Hematopoietic multipotent progenitor cell treated with erythropoietin and hydrocortisone succinate and interleukin-3 and kit ligand, for 4 days (in vitro differentiated cells): ENCODE measurements around the gene GPR68.
"Not testable (repeated sequence)": the region's sequence is repeated elsewhere in the genome, so short reads cannot be mapped to it uniquely, and the experiment has no call there.

Source experiments
- DNase-seq: peaks from one replicate; pipeline ENCODE4 v3.0.0-alpha.2; 2015

Gene GPR68

DNA sequence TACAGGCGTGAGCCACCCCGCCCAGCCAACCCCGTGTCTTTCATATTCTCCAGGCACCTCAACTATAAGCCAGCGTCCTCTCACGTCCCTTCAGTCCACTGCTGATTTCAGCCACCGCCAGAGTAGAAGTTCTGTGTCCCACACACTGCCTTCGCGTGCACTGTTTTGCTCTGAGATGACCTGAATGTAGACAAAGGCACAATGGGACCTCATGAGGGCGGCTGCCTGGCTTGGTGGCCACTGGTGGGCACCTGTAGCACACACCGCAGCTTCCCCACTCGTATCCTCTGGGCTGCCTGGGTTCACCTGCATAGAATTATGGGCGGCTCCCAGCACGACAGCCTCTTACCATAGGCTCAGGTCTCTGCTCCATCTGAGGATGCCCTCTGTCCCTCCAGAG, 57.2 kb downstream of the GPR68 start:
- no peak for DNase-seq

DNA sequence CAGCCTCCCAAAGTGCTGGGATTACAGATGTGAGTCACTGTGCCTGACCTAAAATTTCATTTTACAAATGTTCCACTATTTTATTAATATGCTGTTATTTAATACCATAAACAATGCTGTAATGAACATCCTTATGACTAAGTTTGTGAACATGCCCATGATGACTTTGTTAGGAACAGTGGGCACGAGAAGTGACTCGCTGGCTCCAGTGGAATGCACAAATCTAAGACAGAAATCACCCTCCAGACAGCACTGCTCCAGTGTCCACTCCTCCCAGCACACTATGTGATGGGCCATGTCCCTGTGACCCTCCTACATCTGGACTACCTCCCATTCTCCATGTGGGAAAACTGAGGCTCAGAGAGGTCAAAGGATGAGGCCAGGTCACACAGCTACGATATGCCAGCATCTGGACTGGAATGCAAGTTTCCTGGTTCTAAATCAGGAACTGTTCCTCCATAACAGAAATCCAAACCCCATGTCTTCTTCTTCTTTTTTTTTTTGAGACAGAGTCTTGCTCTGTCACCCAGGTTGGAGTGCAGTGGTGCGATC, 57.9 kb downstream of the GPR68 start:
- no peak for DNase-seq

DNA sequence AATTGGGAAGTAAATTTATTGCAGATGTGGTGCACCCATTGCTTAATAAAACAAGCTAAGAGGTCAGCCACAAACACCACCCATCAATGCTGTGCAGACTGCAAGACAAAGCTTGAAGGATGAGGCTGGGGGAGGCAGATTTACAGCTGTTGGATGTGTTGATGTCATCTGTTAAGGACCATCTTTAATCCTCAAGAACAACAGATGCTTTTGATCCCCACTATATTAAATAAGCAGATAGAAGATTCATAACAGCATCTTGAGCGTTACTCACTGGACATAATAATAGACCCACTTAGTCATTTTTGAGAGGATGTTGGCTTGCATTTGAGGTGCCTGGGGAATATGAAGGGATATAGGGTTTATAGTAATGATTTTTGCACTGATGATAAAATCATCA, 58.8 kb downstream of the GPR68 start:
- DNase-seq: no peak

DNA sequence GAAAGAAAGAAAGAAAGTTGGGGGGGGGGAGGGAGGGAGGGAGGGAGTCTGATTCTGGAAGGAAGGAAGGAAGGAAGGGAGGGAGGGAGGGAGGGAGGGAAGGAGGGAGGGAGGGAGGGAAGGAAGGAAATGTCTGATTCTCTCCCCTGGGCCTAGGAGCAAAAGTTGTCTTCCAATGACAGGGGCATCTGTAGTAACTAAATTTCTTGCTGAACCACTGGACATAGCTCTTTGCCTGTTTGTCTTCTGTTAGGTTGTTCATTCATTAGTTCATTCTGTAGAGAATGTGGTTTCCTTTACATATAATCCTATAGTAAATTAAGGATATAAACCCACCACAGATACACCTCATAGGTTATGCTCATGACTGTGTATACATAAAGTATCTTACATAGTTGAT, 59.9 kb downstream of the GPR68 start:
- DNase-seq: no peak

DNA sequence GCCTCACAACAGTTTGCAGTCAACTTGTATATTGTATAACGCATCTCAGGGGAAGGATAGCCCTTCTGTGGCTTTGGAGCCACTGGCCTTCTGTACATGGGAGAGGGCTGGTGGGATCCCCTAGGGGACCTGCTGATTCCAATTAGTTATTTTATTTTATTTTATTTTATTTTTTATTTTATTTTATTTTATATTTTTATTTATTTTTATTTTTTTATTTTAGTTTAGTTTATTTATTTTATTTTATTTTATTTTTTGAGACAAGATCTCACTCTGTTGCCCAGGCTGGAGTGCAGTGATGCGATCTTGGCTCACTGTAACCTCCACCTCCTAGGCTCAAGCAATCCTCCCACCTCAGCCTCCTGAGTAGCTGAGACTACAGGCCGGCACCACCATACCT, 61.8 kb downstream of the GPR68 start:
- not testable (repeated sequence) for DNase-seq
